Neutrophil (primary cell): ENCODE measurements around the gene HEBP1.

Source experiments
- H3K27ac ChIP-seq: fragments of 200-600 bp; sonication (generic); 2 replicates; pipeline ENCODE4 v1.5.1; 2016; ENCODE audit warnings: mild to moderate bottlenecking, moderate library complexity
- H3K27me3 ChIP-seq: fragments of 200-600 bp; sonication (generic); 2 replicates; pipeline ENCODE4 v1.6.0; 2016; ENCODE audit warnings: mild to moderate bottlenecking
- H3K36me3 ChIP-seq: fragments of 200-600 bp; sonication (generic); 2 replicates; pipeline ENCODE4 v1.5.1; 2017
- H3K4me1 ChIP-seq, 2 experiments: fragments of 200-600 bp in 1 of 2; sonication (generic) in 1 of 2; 1 replicate in 1 of 2; 2 replicates in 1 of 2; pipeline versions ENCODE4 v1.5.1 to v1.6.1; 2013 to 2016; ENCODE audit warnings: low read depth in 1 of 2, low read length in 1 of 2, mild to moderate bottlenecking in 1 of 2, moderate library complexity in 1 of 2; ENCODE audit not compliant: control insufficient read depth in 1 of 2, insufficient read depth in 1 of 2
- H3K4me3 ChIP-seq, 2 experiments: fragments of 200-600 bp in 1 of 2; sonication (generic) in 1 of 2; 1 replicate in 1 of 2; 2 replicates in 1 of 2; pipeline ENCODE4 v1.5.1; 2013 to 2016; ENCODE audit warnings: low read depth in 1 of 2, low read length in 1 of 2, mild to moderate bottlenecking in 1 of 2, moderate library complexity in 1 of 2
- H3K9me3 ChIP-seq: fragments of 200-600 bp; sonication (generic); 2 replicates; pipeline ENCODE4 v1.5.1; 2016
- CTCF ChIP-seq: fragments of 200-600 bp; sonication (generic); IDR thresholded peaks from 2 replicates; pipeline ENCODE4 v1.5.1; 2016; ENCODE audit warnings: antibody characterized with exemption

The HEBP1 gene

GRCh38 chr12:12996209-12996608 is 3.9 kb downstream of the HEBP1 start:
- Histone ChIP-seq H3K4me1 (peaks cover 24 to 25% of the 10 kb centered on the region in 2 experiments), H3K9me3 (no peaks in the 10 kb centered on the region)

GRCh38 chr12:12995088-12995487 is 5.0 kb downstream of the HEBP1 start:
- Histone ChIP-seq H3K4me1 (peaks cover 20 to 24% of the 10 kb centered on the region in 2 experiments), H3K27me3 (no peaks in the 10 kb centered on the region), H3K27ac (no peak overlapping the region), H3K4me3 (no peak overlapping the region), H3K36me3 (no peaks in the 10 kb centered on the region), H3K9me3 (no peaks in the 10 kb centered on the region)
- no peak for TF ChIP-seq CTCF

More at GRCh38 chr12:12996209-12996608, 3.9 kb downstream of the HEBP1 start:
- Histone ChIP-seq H3K36me3 (no peaks in the 10 kb centered on the region), H3K27ac (no peak overlapping the region), H3K27me3 (no peaks in the 10 kb centered on the region), H3K4me3 (no peak overlapping the region)
- TF ChIP-seq CTCF = no peak

GRCh38 chr12:12993367-12993766 is 6.7 kb downstream of the HEBP1 start:
- H3K27me3 ChIP-seq = no peaks in the 10 kb centered on the region
- H3K4me3 ChIP-seq = peak overlapping the region; percentile 33 to 42
- no peak for TF ChIP-seq CTCF
- H3K4me1 ChIP-seq = peaks cover 12 to 13% of the 10 kb centered on the region in 2 experiments
- H3K36me3 ChIP-seq = peaks cover 8% of the 10 kb centered on the region
- no peaks in the 10 kb centered on the region for H3K9me3 ChIP-seq
- H3K27ac ChIP-seq = peak overlapping the region; percentile 71

DNA sequence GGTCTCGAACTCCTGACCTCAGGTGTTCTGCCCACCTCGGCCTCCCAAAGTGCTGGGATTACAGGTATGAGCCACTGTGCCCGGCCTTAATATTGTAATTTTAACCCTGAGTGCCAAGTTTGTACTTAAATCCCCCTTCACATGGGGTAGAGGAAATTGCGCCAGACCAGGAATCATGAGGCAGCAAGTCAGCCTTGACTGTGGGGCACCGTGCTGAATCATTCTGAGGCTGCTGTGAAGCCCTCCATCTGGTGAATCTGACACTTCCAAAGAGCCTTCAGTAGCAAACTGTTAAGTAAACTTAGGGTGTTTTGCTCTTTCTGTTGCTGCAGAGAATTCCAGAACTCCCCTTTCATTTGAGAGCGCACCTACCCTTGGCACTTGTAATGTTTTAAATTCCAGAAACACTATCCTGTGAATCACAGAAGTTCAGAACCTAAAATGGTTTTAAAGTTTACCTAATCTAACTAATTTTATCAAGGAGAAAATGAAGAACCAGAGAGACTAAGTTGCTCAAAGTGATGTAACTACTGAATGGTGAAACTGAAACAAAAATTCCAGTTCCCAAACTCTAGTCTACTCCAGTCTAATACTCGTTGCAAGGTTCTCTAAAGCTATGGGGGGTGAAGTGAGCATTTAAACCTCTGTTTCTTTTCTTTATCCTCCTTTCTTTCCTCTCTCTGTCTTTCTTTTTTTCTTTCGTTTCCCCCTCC is 7.5 kb downstream of the HEBP1 start:
- Histone ChIP-seq H3K9me3 (no peaks in the 10 kb centered on the region), H3K27ac (peak overlapping the region; percentile 71), H3K4me3 (peak overlapping the region; percentile 33 to 42), H3K36me3 (peaks cover 8% of the 10 kb centered on the region), H3K4me1 (peaks cover 12 to 13% of the 10 kb centered on the region in 2 experiments), H3K27me3 (no peaks in the 10 kb centered on the region)
- no peak for TF ChIP-seq CTCF

DNA sequence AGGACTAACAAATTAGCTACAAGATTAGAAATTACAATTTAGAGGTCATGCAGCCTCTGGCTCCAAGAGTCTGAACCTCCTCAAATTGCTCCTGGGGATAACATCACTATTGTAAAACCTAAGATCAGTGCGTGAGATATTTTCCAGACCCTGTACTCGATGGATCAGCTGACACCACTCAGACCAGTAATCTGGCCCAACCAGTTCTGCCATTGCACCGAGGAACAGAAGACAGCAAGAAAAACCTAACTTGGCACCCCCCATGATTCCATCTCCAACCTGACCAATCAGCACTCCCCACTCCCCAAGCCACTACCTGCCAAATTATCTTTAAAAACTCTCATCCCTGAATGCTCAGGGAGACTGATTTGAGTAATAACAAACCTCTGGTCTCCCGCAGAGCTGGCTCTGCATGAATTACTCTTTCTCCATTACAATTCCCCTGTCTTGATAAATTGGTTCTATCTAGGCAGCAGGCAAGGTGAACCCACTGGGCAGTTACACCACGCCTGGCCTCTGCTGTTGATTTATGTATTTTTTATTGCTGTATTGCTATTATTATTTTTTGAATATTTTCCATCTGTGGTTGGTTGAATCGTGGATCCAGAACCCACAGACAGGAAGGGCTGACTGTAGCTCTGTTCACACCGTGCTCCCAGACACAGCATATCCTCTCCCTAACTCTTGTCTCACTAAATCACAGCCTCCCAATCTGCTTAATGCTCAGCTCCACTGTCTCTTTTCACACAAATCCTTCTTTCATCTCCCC is 9.2 kb downstream of the HEBP1 start:
- Histone ChIP-seq H3K36me3 (peaks cover 19% of the 10 kb centered on the region), H3K9me3 (no peaks in the 10 kb centered on the region), H3K27ac (no peak overlapping the region), H3K4me1 (peaks cover 12 to 13% of the 10 kb centered on the region in 2 experiments), H3K27me3 (no peaks in the 10 kb centered on the region), H3K4me3 (no peak overlapping the region)
- no peak for TF ChIP-seq CTCF
